Activated B cell treated with CpG ODN at 0.5 μM for 24 hours (primary cell): ENCODE measurements around the gene HHIPL1. TPM values are rescaled to one million over a fixed set of nuclear protein-coding genes. Genes with fewer than 3 reads are reported as not detected.

Source experiments
- ATAC-seq: fragments of 200-7000 bp; cut with Tn5 transposase; one replicate; pipeline ENCODE4 v1.10.0; 2021; ENCODE audit warnings: low read depth, mild to moderate bottlenecking, moderate library complexity
- CTCF ChIA-PET: fragments of 350-600 bp; sonication (Branson Sonifier 250); formaldehyde crosslinking; loops from one replicate; lab custom pipeline; 2021; ENCODE audit warnings: antibody characterized with exemption; lab: Charles Lee
- POLR2A ChIA-PET: fragments of 350-600 bp; sonication (Branson Sonifier 250); formaldehyde crosslinking; loops from one replicate; lab custom pipeline; 2021; ENCODE audit warnings: antibody characterized with exemption; lab: Charles Lee
- DNase-seq: peaks from one replicate; pipeline ENCODE4 v3.0.0; 2022
- H3K27ac Mint-ChIP-seq: one replicate; pipeline ENCODE4 v1.8.0; 2020; ENCODE audit warnings: mixed read lengths
- H3K27me3 Mint-ChIP-seq: one replicate; pipeline ENCODE4 v1.8.0; 2021; ENCODE audit warnings: mixed read lengths
- H3K36me3 Mint-ChIP-seq: one replicate; pipeline ENCODE4 v1.8.0; 2021; ENCODE audit warnings: low read depth, mixed read lengths
- H3K4me1 Mint-ChIP-seq: one replicate; pipeline ENCODE4 v1.8.0; 2021; ENCODE audit warnings: mixed read lengths
- H3K4me3 Mint-ChIP-seq: one replicate; pipeline ENCODE4 v1.8.0; 2020; ENCODE audit warnings: mild to moderate bottlenecking, mixed read lengths
- H3K9me3 Mint-ChIP-seq: one replicate; pipeline ENCODE4 v1.8.0; 2020; ENCODE audit warnings: mixed read lengths
- intact Hi-C: fragments of 100-400 bp; cut with micrococcal nuclease; formaldehyde crosslinking; loops from one replicate; pipeline ENCODE4 v1.15.1; 2024
- total RNA-seq: library from RNA; stranded (reverse); gene quantifications from 2 replicates; pipeline ENCODE4 v1.2.3, GENCODE V29; 2022
- TF ChIP-seq, protein P1 (sequence below): fragments of 200-600 bp; IDR thresholded peaks from one replicate; pipeline ENCODE4 v1.8.0; 2022; ENCODE audit warnings: antibody characterized with exemption, mild to moderate bottlenecking

HHIPL1 gene
- total RNA-seq, 1 donor from 2014 or later = not detected

DNA sequence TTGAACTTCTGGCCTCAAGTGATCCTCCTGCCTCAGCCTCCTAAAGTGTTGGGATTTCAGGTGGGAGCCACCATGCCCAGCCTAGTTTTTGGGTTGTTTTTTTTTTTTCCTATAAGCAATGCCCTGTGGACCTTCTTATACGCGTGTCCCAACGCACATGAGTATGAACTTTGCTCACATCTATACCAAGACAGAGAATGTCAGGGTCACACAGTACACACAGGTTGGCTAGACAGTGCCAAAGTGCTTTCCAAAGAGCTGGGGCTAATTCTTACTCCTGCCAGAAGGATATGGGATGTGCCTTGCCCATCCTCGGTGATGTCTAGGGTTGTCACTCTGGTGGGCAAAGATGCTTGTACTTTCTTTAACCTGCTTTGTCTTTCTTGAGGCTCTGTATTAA lies 33.3 kb upstream of the HHIPL1 start:
- ChIA-PET POLR2A (no interaction called here), CTCF (no interaction called here)
- no peaks in the 10 kb centered on the region for H3K9me3 Mint-ChIP-seq
- H3K27me3 Mint-ChIP-seq = peaks cover 16% of the 10 kb centered on the region
- H3K27ac Mint-ChIP-seq = no peak overlapping the region
- DNase-seq (no peak), ATAC-seq (no peak)
- intact Hi-C loops = no loop called here
- H3K36me3 Mint-ChIP-seq = no peaks in the 10 kb centered on the region
- H3K4me3 Mint-ChIP-seq = no peak overlapping the region
- TF ChIP-seq, protein P1, sequence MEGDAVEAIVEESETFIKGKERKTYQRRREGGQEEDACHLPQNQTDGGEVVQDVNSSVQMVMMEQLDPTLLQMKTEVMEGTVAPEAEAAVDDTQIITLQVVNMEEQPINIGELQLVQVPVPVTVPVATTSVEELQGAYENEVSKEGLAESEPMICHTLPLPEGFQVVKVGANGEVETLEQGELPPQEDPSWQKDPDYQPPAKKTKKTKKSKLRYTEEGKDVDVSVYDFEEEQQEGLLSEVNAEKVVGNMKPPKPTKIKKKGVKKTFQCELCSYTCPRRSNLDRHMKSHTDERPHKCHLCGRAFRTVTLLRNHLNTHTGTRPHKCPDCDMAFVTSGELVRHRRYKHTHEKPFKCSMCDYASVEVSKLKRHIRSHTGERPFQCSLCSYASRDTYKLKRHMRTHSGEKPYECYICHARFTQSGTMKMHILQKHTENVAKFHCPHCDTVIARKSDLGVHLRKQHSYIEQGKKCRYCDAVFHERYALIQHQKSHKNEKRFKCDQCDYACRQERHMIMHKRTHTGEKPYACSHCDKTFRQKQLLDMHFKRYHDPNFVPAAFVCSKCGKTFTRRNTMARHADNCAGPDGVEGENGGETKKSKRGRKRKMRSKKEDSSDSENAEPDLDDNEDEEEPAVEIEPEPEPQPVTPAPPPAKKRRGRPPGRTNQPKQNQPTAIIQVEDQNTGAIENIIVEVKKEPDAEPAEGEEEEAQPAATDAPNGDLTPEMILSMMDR = no peak
- H3K4me1 Mint-ChIP-seq = no peaks in the 10 kb centered on the region

DNA sequence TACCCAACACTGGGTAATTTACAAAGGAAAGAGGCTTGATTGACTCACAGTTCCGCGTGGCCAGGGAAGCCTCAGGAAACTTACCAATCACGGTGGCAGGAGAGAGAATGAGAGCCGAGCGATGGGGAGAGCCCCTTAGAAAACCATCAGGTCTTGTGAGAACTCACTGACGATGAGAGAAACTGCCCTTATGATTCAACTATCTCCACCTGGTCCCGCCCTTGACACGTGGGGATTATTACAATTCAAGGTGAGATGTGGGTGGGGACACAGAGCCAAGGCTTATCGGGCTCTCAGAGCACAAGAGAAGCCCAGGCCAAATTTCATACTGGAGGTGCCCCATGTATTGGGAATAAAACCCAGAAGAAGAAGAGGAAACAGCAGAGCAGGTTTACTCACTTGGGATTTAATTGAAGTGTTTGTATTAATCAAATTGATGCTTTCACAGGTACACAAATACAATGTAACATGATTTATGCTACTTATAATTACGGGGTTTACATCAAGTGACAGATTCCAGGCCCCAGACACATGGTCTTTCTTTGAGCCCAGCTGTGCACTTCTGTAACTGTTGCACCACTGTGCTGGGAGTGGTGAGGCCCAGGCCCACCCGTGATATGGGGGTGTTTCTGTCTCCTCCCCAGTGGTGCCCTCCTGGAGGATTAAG lies 32.7 kb upstream of the HHIPL1 start:
- Mint-ChIP-seq H3K36me3 (no peaks in the 10 kb centered on the region), H3K9me3 (no peaks in the 10 kb centered on the region), H3K4me1 (no peaks in the 10 kb centered on the region), H3K27me3 (peaks cover 20% of the 10 kb centered on the region), H3K4me3 (no peak overlapping the region), H3K27ac (no peak overlapping the region)
- ChIA-PET CTCF (no interaction called here), POLR2A (no interaction called here)
- intact Hi-C loops = no loop called here
- DNase-seq = no peak
- ATAC-seq = no peak
- TF ChIP-seq, protein P1 = no peak

DNA sequence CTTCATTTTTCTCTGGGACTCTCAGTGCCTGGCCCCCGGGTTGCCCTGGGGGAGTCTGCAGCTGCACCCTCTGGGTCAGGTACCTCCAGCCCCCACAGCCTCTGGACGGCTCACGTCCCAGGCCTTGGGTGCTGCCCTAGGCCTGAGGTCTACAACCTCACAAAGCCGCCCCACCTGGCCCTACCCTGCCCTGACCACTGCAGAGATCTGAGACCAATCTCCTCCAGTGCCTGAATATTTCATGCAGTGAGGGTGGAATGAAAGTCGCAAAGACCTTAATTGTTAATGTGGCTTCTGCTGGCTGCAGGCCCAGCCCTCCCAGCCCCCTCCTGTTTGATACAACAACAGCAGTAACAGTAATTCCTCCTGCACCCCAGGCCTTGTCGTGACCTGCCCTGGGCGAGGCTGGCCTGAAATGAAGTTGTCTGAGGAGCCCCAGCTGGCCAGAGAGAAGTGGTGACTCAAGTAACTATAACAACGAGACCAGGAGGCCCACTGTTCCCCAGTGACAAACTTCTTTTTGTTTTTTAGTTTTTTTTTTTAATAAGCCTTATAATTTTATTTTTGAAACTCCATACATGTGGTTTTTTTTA lies 32.1 kb upstream of the HHIPL1 start:
- POLR2A ChIA-PET = no interaction called here
- no peak for ATAC-seq
- H3K36me3 Mint-ChIP-seq = no peaks in the 10 kb centered on the region

DNA sequence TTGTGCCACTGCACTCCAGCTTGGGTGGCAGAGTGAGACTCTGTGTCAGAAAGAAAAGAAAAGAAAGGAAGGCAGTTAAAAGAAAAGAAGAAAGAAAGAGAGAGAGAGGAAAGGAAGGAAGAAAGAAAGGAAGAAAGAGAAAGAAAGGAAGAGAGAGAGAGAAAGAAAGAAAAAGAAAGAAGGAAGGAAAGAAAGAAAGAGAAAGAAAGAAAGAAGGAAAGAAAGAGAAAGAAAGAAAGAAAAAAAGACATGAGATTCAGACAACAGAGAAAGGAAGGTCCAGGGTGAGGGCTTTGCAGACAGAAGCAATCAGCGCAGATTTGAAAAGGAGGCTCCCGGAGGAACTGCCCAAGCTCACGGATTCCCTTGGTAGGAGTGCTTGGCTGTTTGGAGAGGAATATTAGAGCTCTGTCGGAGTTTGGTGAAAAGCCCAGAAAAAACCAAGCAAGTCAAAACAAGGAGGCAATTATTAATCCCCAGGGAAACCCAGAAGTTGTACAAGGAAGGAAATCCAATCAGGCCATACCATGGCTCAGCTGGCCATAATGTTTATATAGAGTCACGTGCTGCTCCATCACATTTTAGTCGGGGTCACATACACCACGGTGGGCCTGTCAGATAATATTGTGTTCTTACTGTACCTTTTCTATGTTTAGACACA lies 29.3 kb upstream of the HHIPL1 start:
- no peak for DNase-seq
- TF ChIP-seq, protein P1 = no peak
- no peak overlapping the region for H3K27ac Mint-ChIP-seq
- no peak for ATAC-seq
- ChIA-PET CTCF (no interaction called here), POLR2A (no interaction called here)
- H3K4me1 Mint-ChIP-seq = no peaks in the 10 kb centered on the region
- H3K36me3 Mint-ChIP-seq = no peaks in the 10 kb centered on the region
- intact Hi-C loops = no loop called here
- H3K9me3 Mint-ChIP-seq = no peaks in the 10 kb centered on the region
- H3K4me3 Mint-ChIP-seq = no peak overlapping the region
- peaks cover 26% of the 10 kb centered on the region for H3K27me3 Mint-ChIP-seq

More for the DNA sequence above, 32.1 kb upstream of the HHIPL1 start:
- H3K4me1 Mint-ChIP-seq = no peaks in the 10 kb centered on the region
- TF ChIP-seq, protein P1 = no peak
- intact Hi-C loops = no loop called here
- no peaks in the 10 kb centered on the region for H3K9me3 Mint-ChIP-seq
- peaks cover 25% of the 10 kb centered on the region for H3K27me3 Mint-ChIP-seq
- no peak for DNase-seq
- H3K27ac Mint-ChIP-seq = no peak overlapping the region
- H3K4me3 Mint-ChIP-seq = no peak overlapping the region
- CTCF ChIA-PET = no interaction called here
